NCI-H82 (cell line): ENCODE results near the gene JCAD.

Source experiments
- DNase-seq: peaks from one replicate; lab custom pipeline; 2025; lab: John Stamatoyannopoulos, UW

Gene JCAD

GRCh38 chr10:30046476-30046875 is 12.9 kb downstream of the JCAD start:
- no peak for DNase-seq

GRCh38 chr10:30045961-30046360 is 13.4 kb downstream of the JCAD start:
- no peak for DNase-seq

GRCh38 chr10:30043476-30044270 is 15.7 kb downstream of the JCAD start:
- DNase-seq = no peak

GRCh38 chr10:30042820-30043219 is 16.6 kb downstream of the JCAD start:
- no peak for DNase-seq

GRCh38 chr10:30041196-30042105 is 17.9 kb downstream of the JCAD start:
- no peak for DNase-seq

- DNase-seq = no peak
These were observed 18.8 kb downstream of the JCAD start for GRCh38 chr10:30040597-30040996.

- DNase-seq = no peak
These were observed 19.4 kb downstream of the JCAD start for GRCh38 chr10:30039988-30040387.

- DNase-seq = peak; percentile 4
These were observed 19.8 kb downstream of the JCAD start for GRCh38 chr10:30039567-30039966.

- DNase-seq = no peak
These were observed 20.4 kb downstream of the JCAD start for GRCh38 chr10:30038781-30039536.

- no peak for DNase-seq
These were observed 21.6 kb downstream of the JCAD start for GRCh38 chr10:30037620-30038336.

- DNase-seq = no peak
These were observed 22.6 kb downstream of the JCAD start for GRCh38 chr10:30036811-30037210.

GRCh38 chr10:30036341-30036740 is 23.0 kb downstream of the JCAD start:
- DNase-seq = no peak

GRCh38 chr10:30034433-30035137 is 24.8 kb downstream of the JCAD start:
- DNase-seq = no peak

- no peak for DNase-seq
These were observed 27.3 kb downstream of the JCAD start for GRCh38 chr10:30032125-30032524.

GRCh38 chr10:30029872-30030256 is 29.5 kb downstream of the JCAD start:
- no peak for DNase-seq

- DNase-seq = no peak
These were observed 30.1 kb downstream of the JCAD start for GRCh38 chr10:30029164-30029871.

GRCh38 chr10:30028738-30029030 is 30.7 kb downstream of the JCAD start:
- no peak for DNase-seq

- no peak for DNase-seq
These were observed 31.2 kb downstream of the JCAD start for GRCh38 chr10:30028006-30028737.

GRCh38 chr10:30027057-30028005 is 32.1 kb downstream of the JCAD start:
- no peak for DNase-seq
